Adrenal gland (tissue), 12 donors: ENCODE measurements around the gene INPP4B. TPM values are rescaled to one million over a fixed set of nuclear protein-coding genes. Genes with fewer than 3 reads are reported as not detected.

Source experiments
- DNase-seq, 7 donors: peaks; one replicate each; pipeline ENCODE4 v3.0.0-alpha.2; 2019 to 2020
- H3K27ac ChIP-seq, 5 donors: fragments of 200-600 bp; sonication (generic) in 4 of 5; 1 replicate in 3 of 5; 2 replicates in 2 of 5; pipeline versions ENCODE4 v1.5.1 to v1.8.0; 2016 to 2020; ENCODE audit warnings: mild to moderate bottlenecking in 1 of 5
- H3K27me3 ChIP-seq: fragments of 200-600 bp; 2 replicates; pipeline ENCODE4 v1.8.0; 2021
- H3K36me3 ChIP-seq, 2 donors: fragments of 200-600 bp; replicated peaks in 1 of 2; 1 replicate in 1 of 2; 2 replicates in 1 of 2; pipeline versions ENCODE4 v1.5.1 to v1.8.0; 2018 to 2022
- H3K4me1 ChIP-seq, 2 donors: fragments of 200-600 bp; replicated peaks in 1 of 2; 1 replicate in 1 of 2; 2 replicates in 1 of 2; pipeline versions ENCODE4 v1.5.1 to v1.8.0; 2018 to 2021
- H3K4me3 ChIP-seq, 4 donors: fragments of 200-600 bp; sonication (generic) in 3 of 4; one replicate each; pipeline ENCODE4 v1.5.1; 2016 to 2018
- H3K9me3 ChIP-seq, 3 donors: fragments of 200-600 bp; sonication (generic) in 1 of 3; replicated peaks in 1 of 3; 1 replicate in 2 of 3; 2 replicates in 1 of 3; pipeline versions ENCODE4 v1.5.1 to v1.8.0; 2016 to 2021
- POLR2A ChIP-seq, 2 donors: fragments of 450-650 bp; IDR thresholded peaks; one replicate each; pipeline ENCODE4 v1.6.1; 2017; ENCODE audit warnings: antibody characterized with exemption in 2 of 2, mild to moderate bottlenecking in 2 of 2, moderate library complexity in 1 of 2
- WGBS, 4 donors: extraction: QIAGEN DNeasy Blood & Tissue Kit in 2 of 4; methylation state at CpG; one replicate each; pipeline versions ENCODE4 v1.1.5 to v1.1.7; 2013 to 2017; 5-methylcytosine and 5-hydroxymethylcytosine counted together
- intact Hi-C, 2 donors: fragments of 100-400 bp; cut with DNase I; formaldehyde crosslinking; loops; one replicate each; pipeline versions ENCODE4 v1.14.1 to v1.15.0; 2022 to 2023
- polyA plus RNA-seq, 3 donors: library from polyadenylated mRNA; stranded (reverse); fragments of 200-250 nt in 2 of 3; fragments of 350-450 nt in 1 of 3; fragmentation: Illumina TruSeq in 1 of 3; extraction: RNeasy Lipid Tissue Mini Kit (QIAGEN cat#74804) in 1 of 3; gene quantifications; one replicate each; pipeline ENCODE4 v1.2.3, GENCODE V29; 2013 to 2014
- total RNA-seq, 9 donors: library from RNA; depleted of rRNA in 4 of 9; stranded (reverse); fragments of >200 nt in 4 of 9; fragments of 120-200 nt in 1 of 9; fragmentation: NEBNext Ultra II Directional in 1 of 9; extraction: Animal tissue kit (Norgen Biotek cat#: 25700) in 1 of 9; gene quantifications; one replicate each; pipeline versions ENCODE4 v1.1.0 to v1.2.4, GENCODE V29; 2013 to 2023
- TF ChIP-seq, protein P1 (sequence below), 6 experiments: fragments of 450-650 bp in 4 of 6; fragments of 200-600 bp in 2 of 6; sonication (generic) in 1 of 6; IDR thresholded peaks; 1 replicate in 5 of 6; 2 replicates in 1 of 6; pipeline versions ENCODE4 v1.5.1 to v1.8.0; 2016 to 2021; ENCODE audit warnings: antibody characterized with exemption in 6 of 6, mild to moderate bottlenecking in 2 of 6, moderate library complexity in 1 of 6
- donor health status: healthy with polysubstance abuse.
- donor health status: Bipolar disorder and iron deficiency.
- donor health status: DM: yes; HTN: yes; CAD: no.
- donor health status: DM: no; HTN: no; CAD: no.
- donor health status: DM: no; HTN: no; CAD: no.
- donor health status: DM: yes; HTN: yes; CAD: no.

The INPP4B gene
- total and polyA plus RNA-seq, 12 donors = 2.2 to 21.6 (median 11.8) TPM

- H3K9me3 ChIP-seq = no peaks in the 10 kb centered on the region
- H3K4me1 ChIP-seq = peaks cover 18 to 48% of the 10 kb centered on the region in 2 donors
- peak overlapping the region in 1 of 5 donors; percentile 39 for H3K27ac ChIP-seq
- H3K36me3 ChIP-seq = no peaks in the 10 kb centered on the region
- DNase-seq = no peak
- no peaks in the 10 kb centered on the region for H3K27me3 ChIP-seq
- intact Hi-C loops = loop anchor here (10.0 kb wide), 3 partner anchors 231 to 489 kb away; partner anchors contain the start of gene INPP4B (in 1 of the 2)
- TF ChIP-seq POLR2A (IDR thresholded peaks at IDR 0.05) = no peak
- TF ChIP-seq, protein P1, sequence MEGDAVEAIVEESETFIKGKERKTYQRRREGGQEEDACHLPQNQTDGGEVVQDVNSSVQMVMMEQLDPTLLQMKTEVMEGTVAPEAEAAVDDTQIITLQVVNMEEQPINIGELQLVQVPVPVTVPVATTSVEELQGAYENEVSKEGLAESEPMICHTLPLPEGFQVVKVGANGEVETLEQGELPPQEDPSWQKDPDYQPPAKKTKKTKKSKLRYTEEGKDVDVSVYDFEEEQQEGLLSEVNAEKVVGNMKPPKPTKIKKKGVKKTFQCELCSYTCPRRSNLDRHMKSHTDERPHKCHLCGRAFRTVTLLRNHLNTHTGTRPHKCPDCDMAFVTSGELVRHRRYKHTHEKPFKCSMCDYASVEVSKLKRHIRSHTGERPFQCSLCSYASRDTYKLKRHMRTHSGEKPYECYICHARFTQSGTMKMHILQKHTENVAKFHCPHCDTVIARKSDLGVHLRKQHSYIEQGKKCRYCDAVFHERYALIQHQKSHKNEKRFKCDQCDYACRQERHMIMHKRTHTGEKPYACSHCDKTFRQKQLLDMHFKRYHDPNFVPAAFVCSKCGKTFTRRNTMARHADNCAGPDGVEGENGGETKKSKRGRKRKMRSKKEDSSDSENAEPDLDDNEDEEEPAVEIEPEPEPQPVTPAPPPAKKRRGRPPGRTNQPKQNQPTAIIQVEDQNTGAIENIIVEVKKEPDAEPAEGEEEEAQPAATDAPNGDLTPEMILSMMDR (IDR thresholded peaks at IDR 0.05) = no peak
- no peak overlapping the region for H3K4me3 ChIP-seq
Measured at GRCh38 chr4:142356118-142356759, 489.9 kb downstream of the INPP4B start.

DNA sequence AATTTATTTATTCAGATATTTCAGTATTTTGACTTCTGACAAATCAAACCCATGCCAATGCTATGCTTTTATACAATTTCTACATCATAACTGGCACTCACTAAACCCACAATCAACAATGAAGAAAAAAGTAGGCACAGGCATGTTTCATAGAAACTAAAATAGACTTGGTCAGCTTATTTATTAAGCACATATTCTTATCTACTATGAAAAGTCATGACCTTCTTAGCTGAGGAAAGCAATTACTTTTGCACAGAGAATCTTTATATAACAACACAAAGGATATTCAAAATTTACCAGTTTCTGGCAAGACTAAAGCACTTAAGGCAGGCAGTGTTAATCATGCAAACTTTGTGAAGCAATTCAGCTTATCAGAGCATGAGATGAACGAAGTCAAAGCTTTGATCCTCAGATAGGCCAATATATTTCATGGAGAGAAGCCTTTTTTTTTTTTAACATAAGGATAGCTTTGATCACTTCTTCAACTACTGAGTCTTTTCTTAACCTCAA lies 490.6 kb downstream of the INPP4B start:
- WGBS, 4 donors = 11 to 17% (median 14%) methylated on average over 1 of the region's 1 CpG
- no peaks in the 10 kb centered on the region for H3K9me3 ChIP-seq
- intact Hi-C loops = loop anchor here (10.0 kb wide), 3 partner anchors 231 to 489 kb away; partner anchors contain the start of gene INPP4B (in 1 of the 2)
- peak overlapping the region in 3 of 5 donors; percentile 17 to 76 (median 39) for H3K27ac ChIP-seq
- H3K36me3 ChIP-seq = no peaks in the 10 kb centered on the region
- no peak for TF ChIP-seq POLR2A (IDR thresholded peaks at IDR 0.05)
- TF ChIP-seq, protein P1 (IDR thresholded peaks at IDR 0.05) = no peak
- H3K4me3 ChIP-seq = peak overlapping the region in 1 of 4 donors; percentile 17
- H3K4me1 ChIP-seq = peaks cover 18 to 48% of the 10 kb centered on the region in 2 donors
- H3K27me3 ChIP-seq = no peaks in the 10 kb centered on the region
- DNase-seq = no peak

- intact Hi-C loops = loop anchor here (10.0 kb wide), 3 partner anchors 230 to 490 kb away; partner anchors contain the start of gene INPP4B (in 1 of the 2)
- DNase-seq = no peak
- TF ChIP-seq POLR2A (IDR thresholded peaks at IDR 0.05) = no peak
- TF ChIP-seq, protein P1 (IDR thresholded peaks at IDR 0.05) = no peak
- H3K27me3 ChIP-seq = no peaks in the 10 kb centered on the region
- H3K9me3 ChIP-seq = no peaks in the 10 kb centered on the region
- H3K36me3 ChIP-seq = no peaks in the 10 kb centered on the region
- peaks cover 18 to 48% of the 10 kb centered on the region in 2 donors for H3K4me1 ChIP-seq
- peak overlapping the region in 1 of 4 donors; percentile 17 for H3K4me3 ChIP-seq
- H3K27ac ChIP-seq = peak overlapping the region in 2 of 5 donors; percentile 17 to 76
- WGBS, 4 donors = 42 to 51% (median 44%) methylated on average over 8 of the region's 8 CpGs
Measured at GRCh38 chr4:142354794-142355420, 491.2 kb downstream of the INPP4B start.

GRCh38 chr4:142354041-142354440 lies 492.1 kb downstream of the INPP4B start:
- WGBS, 4 donors = 86 to 93% (median 89%) methylated on average over 3 of the region's 3 CpGs
- Histone ChIP-seq H3K36me3 (no peaks in the 10 kb centered on the region), H3K4me1 (peaks cover 18 to 43% of the 10 kb centered on the region in 2 donors), H3K4me3 (no peak overlapping the region), H3K9me3 (no peaks in the 10 kb centered on the region), H3K27me3 (no peaks in the 10 kb centered on the region), H3K27ac (no peak overlapping the region)
- intact Hi-C loops = loop anchor here (10.0 kb wide), 3 partner anchors 229 to 491 kb away; partner anchors contain the start of gene INPP4B (in 1 of the 2)
- TF ChIP-seq, protein P1 (IDR thresholded peaks at IDR 0.05) = no peak
- TF ChIP-seq POLR2A (IDR thresholded peaks at IDR 0.05) = no peak
- no peak for DNase-seq
